ENCODE results near the gene BMP2K.
"Not testable (repeated sequence)": the region's sequence is repeated elsewhere in the genome, so short reads cannot be mapped to it uniquely, and the experiment has no call there.

Gene BMP2K

DNA sequence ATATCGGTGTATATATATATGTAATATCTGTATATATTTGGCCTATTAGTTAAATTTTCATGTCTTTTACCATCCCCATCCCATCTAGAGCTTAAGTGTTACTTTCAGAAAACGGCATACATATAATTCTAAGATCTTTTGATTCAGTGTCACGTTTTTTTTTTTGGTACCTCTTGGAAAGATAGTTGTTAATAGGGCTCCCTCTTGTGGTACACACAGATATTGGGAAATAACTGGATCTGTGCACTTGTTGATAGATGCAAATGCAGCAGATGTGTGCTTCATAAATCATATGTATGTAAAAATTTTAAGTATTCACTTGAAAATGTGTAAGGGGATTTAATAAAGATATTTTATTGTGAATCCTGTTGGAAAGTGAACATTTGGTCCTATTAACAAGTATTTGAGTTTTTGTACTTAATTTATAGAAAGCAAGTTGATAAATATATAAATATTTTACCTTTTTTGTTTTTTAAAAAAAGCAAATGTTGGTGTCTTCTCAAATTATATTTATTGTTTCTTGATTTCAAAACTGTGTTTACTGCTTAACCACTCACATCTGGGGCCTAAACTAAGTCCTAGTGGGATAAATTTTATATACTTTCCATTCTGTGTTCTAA, 88.4 kb downstream of the BMP2K start:
- DNase-seq, result no peak

DNA sequence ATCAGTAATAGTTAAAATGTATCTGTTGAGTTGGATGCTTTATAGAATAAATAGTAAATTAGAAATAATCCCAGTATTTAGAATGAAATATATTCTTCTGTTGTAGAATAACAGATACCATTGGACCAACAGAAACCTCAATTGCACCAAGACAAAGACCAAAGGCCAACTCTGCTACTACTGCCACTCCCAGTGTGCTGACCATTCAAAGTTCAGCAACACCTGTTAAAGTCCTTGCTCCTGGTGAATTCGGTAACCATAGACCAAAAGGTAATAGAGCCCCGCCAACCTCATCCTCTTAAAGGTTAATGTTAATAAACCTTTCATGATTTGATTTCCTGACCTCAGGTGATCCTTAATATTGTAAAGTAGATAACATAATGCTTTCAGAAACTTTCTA, 89.3 kb downstream of the BMP2K start:
- no peak for DNase-seq

DNA sequence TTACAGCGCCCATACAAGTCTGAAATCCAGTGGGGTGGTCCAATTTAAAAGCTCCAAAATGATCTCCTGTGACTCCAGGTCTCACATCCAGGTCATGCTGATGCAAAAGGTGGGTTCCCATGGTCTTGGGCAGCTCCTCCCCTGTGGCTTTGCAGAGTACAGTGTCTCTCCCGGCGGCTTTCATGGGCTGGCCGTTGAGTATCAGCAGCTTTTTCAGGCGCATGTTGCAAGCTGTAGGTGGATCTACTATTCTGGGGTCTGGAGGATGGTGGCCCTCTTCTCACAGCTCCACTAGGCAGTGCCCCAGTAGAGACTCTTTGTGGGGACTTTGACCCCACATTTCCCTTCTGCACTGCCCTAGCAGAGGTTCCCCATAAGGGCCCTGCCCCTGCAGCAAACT, 92.6 kb downstream of the BMP2K start:
- not testable (repeated sequence) for DNase-seq

DNA sequence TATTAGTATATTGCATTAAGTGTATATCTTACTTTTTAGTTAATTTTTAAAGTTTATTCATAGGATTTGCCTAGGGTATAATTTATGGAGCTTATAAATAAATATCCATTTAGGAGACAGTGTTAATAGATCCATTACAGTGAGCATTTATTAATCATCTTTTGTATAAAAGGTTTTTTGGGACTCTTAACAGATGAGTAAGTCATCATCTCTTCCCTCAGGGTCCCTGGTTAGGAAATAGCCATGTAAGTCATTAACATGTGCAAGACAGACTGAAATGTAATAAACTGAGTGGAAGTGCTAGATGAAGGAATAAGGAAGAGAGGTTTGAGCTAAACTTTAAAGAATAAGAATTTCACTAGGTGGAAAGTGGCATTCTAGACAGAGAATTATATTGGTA, 93.9 kb downstream of the BMP2K start:
- DNase-seq, result no peak

DNA sequence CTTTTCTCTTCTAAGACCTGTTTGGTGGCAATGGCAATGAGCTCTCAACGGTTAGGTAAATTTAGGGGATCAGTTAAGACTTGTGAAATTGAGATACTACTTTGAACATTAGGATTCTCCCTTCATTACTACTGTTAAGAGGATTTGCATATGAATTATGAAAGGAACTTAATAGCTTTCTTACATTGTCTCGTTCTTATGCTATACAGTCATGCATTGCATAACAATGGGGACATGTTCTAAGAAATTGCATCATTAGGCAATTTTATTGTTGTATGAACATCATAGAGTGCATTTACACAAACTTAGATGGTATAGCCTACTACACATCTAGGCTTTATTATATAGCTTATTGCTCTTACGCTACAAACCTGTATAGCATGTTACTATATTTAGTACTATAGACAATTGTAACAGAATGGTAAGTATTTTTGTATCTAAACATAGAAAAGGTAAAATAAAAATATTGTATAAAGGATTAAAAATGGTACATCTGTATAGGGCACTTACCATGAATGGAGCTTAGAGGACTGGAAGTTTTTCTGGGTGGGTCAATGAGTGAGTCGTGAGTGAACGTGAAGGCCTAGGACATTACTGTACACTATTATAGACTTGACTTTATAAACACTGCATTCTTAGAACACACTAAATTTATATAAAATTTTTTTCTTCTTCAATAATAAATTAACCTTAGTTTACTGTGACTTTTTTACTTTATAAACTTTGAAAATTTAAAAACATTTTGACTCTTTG, 100.6 kb downstream of the BMP2K start:
- no peak for DNase-seq

DNA sequence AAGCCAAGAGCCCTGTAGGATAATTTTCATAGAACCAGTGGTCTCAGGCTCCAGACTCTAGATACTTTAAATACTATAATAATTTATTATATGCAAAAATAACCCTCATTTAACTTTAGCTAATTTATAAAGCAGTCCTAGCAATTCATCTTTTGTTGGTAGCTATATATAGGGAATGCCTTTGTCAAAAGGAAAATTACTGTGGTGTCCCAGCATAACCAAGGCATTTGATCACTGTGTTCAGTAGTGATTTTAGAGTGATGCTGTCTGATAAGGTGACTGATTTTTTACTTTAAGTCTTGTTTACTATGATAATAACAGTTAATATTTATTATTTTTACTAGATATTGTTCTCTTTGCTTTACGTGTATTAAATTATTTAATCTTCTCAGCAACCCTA, 101.9 kb downstream of the BMP2K start:
- DNase-seq, result no peak

DNA sequence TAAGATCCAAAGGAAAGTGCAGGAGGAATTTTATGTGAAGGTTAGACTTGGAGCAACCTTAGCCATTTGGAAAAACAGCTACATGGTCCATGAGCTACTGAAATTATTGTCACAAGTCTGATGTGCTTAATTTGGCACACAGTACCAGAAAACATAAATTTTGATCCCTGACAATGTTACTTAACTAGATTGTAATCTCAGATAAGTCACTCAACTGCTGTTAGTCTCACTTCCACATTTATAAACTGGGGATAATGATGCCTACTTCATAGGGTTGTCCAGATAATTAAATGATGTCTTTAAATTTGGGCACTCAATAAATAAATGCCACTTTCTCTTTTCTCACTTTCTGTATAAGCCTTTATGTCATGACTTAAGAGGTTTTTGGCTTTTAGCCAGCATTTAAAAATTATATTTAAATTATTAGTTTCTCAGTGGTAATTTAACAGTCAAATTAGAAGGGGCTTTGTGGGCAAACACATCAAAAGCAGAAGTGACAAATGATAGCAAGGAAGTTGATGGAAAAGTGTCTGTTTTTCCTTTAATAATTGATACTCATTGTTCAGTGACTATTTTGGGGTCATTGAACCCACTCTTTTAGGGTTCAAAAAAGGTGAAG, 104.8 kb downstream of the BMP2K start:
- no peak for DNase-seq

DNA sequence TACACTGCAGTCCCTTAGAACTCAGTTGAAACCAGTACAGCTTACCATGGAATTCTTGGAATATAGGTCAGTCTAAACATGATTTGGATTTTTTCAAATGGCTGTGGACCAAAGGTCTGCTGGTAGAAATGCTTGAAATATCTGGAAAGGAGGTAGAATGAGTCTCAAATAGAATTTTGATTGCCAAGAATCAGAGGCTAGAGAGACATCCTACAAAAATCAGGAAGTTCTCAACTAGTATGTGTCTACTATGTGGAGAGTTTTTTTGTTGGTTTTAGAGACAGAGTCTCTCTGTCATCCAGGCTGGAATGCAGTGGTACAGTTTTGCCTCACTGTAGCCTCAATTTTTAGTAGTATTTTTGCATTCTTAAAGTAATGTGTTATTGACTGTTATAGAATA, 109.4 kb downstream of the BMP2K start:
- DNase-seq, result no peak

DNA sequence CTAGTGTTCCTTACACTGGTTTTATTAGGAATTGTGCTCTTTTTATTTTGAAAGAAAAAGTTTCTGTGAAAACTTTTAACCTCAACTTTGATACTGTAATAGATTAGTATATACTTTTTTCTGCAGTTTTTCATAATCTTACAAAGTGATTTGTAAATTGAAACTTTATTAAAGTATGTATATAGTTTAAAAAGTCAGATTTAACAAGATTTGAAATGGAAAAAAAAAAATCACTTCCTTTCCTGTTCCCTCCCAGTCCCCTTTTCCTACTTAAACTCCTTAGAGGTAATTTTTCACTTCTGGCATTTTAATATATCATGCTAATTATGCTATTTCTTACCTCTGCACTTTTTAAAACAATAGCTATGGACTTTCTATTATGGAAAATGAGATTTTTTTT, 113.8 kb downstream of the BMP2K start:
- DNase-seq, result no peak

DNA sequence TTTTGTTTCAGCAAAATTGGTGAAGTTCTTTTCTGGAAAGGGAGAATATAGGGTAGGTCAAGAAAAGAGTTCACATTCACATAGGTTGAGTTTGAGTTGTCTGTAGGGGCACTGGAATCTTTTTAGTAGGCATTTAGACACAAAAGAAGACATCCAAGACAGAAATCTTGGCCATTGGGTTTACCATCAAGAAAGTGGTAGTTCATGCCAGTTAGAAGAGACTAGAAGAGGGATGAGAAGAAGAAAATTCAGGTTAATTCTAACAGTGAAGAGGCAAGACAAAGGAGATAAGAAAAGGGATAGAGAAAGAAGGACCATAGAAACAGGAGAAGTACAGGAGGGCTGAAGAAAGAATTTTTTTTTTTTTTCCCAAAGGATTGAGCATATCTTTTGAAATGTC, 123.2 kb downstream of the BMP2K start:
- DNase-seq, result no peak

DNA sequence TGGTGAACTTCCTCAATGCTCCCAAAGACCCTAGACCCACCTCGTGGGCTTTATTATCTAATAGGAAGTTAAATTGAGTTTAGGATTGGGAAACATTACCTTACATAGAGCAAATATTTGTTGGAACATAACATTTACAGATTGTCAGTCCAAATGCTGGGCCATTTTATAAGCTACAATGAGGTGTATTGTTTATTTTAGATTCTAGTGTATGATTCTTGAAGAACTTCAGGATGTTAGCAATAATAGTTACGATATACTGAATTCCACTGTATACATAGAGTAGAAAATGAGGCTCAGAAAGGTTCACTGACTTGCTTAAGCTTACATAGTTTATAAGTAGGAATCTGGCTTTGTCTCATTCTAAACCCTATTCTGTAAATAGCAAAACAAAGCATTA, 125.7 kb downstream of the BMP2K start:
- DNase-seq, result no peak

DNA sequence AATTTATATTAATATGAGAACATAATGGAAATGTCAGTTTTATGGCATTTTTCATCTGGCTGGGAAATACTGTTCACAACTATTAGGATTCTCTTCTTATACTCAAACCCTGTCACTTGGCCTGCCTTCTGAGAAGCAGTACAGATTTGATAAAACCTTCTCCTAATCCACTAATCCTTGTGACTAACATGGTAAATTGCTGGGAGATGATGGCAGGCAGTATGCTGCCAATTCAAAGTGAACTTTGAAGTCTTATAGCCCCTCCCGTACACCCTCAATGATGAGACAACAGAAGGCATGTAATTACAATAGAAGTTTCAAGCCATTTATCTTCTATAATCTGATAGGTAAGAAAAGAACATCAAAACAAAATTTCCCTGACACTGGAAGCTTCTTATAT, 126.1 kb downstream of the BMP2K start:
- no peak for DNase-seq

DNA sequence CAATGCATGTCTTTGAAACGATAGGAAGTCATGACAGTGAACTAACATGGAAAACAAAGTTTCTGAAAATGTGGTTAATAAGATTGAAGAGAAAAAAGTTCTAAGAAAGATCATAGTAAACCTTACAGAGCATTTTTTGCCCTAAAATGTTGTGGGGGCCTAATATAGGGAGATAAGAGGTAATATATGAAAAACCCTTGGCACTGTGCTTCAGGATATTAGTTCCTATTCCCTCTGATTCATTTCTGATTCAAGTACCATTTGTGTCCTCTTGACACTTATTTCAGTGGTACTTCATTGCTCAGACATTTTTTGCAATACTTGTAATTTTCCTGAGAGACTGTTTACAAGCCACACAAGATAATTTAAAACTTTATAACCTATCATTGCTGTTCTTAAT, 128.0 kb downstream of the BMP2K start:
- no peak for DNase-seq

DNA sequence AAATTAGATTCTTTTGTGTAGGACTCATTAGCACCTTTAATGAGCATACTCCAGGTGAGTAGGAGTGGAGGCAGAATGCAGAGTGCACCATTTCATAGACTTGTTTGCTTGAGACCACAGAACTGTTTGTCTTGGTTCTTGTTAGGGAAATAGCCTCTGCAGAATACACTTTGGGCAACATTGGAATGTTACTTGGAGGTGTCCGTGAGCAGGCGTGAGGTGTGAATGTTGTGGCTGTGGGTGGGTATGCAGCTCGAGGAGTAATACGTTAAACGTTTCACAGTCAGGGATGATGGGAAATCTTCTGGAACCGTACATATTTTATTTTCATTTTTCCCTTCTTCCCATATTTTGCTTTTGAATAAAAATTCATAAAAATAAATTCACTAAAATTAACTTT, 131.5 kb downstream of the BMP2K start:
- DNase-seq, result no peak

DNA sequence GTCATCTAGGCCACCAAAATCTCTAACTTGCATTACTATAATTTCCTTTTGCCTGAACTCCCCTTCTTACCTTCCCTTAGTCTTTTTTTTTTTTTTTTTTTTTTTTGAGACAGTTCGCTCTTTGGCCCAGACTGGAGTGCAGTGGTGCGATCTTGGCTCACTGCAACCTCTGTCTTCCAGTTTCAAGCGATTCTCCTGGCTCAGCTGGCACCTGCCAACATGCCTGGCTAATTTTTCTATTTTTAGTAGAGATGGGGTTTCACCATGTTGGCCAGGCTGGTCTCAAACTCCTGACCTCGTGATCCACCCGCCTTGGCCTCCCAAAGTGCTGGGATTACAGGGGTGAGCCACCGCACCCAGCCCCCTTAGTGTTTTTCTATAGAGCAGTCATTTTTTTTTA, 132.8 kb downstream of the BMP2K start:
- DNase-seq, result not testable (repeated sequence)

DNA sequence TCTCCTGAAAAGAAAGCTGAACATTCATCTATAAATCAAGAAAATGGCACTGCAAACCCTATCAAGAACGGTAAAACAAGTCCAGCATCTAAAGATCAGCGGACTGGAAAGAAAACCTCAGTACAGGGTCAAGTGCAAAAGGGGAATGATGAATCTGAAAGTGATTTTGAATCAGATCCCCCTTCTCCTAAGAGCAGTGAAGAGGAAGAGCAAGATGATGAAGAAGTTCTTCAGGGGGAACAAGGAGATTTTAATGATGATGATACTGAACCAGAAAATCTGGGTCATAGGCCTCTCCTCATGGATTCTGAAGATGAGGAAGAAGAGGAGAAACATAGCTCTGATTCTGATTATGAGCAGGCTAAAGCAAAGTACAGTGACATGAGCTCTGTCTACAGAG, 134.5 kb downstream of the BMP2K start:
- no peak for DNase-seq

DNA sequence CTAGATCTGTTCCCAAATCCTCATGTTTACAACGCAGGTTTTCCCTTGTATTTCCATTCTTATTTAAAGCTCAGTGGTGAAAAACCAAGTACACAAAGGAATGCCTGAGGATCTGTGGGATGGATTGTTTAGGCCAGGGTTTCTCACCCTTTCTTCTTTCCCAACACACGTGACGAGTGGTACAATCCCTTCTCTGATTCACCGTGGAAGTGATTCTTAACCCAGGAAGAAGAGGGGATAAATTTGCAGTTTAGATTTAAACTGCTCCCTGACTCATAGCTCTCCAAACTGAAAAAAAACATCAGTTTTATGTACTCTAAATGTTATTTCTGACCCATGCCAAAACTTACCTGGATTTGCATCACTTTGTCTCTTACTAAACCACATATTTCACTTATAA, 146.1 kb downstream of the BMP2K start:
- DNase-seq, result no peak

DNA sequence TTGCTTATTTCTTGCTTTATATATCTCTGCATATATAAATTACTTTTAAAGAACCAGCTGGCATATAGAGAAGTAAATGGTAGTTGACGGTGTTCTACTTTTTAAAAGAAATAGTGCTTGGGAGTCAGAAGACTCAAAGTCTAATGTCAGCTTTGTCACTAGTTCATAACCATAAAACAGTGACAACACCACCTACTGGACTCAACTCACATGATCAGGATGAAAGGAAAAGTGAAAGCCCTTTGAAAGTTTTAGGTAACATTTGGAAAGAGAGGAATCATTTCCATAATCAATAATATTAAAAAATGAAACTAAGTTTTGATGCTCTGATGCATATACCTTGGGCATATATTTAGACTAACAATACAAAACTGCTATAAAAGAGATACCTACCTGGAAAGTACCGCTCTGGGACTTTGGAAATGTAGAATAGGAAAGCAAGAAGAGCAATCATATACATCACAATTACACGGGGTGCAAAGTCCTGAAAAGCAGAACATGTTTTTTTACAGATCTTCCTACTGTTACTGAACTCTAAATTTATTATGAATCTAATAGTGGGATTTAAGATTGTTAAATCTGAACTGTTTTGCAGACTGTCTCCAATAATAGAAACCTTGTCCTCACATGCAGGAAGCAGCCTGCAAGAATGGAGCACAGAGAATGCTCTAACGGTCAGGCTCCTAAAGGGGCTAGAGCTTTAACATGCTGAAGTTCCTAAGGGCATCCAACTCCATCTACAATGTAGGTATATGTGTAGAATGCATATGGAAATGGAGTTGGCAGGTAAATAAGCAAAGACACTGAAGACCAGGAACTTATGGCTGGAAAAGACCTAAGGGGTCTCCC, 147.5 kb downstream of the BMP2K start:
- no peak for DNase-seq

DNA sequence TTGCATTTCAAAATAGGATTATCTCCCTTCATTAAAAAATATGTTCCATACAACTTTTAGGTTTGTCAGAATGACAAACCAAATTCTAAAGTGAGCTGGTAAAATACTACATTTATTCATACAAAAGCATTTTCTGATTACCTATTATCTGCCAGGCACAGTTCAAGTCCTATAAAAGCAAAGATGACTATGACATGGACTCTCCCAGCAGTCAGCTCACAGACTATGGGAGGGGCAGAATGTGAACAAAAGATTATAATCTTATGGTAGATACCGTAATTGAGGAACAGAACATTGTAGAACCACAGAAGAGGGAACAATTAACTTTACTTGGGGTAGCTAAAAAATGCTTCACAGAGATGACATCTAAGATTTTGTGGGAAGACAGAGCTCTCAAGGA, 150.7 kb downstream of the BMP2K start:
- no peak for DNase-seq

DNA sequence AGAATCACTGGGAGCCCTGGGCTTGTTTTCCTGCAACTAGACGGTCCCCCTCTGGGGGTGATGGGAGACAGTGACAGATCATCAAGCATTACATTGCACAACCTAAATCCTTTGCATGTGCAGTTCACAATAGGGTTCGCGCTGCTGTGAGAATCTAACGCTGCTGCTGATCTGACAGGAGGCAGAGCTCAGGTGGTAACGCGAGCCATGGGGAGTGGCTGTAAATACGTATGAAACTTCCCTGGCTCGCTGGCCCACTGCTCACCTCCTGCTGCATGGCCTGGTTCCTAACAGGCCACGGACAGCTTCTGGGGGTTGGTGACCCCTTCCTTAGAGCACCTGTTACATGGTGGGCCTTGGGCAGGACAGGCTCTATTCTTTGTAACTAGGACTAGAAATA, 152.7 kb downstream of the BMP2K start:
- no peak for DNase-seq

DNA sequence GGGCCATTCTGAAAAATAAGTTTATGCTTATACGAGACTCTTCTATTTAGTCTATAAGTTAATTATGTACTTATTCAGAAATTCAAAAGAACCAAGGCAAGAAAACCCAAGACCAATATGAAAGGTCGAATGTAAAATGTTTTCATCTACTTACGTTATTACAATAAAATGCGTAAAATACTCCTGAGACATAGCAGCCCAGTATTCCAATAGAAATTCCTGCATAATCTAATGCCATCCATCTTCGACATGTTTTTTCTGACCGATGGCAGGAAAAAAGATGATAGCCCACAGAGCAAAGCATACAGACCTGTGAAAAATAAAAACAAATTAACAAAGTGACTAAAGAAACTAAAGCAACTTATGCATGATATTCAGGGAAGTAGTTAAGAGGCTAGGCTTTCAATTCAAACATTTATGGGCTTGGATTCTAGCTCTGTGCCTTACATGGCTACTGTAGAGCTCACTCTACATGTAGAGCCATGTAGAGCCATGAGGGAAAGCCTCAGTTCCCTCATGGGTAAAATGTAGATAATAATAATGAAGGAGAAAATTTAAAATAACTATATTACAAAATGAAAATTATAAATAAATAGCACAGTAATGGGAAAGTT, 154.0 kb downstream of the BMP2K start:
- DNase-seq, result no peak

DNA sequence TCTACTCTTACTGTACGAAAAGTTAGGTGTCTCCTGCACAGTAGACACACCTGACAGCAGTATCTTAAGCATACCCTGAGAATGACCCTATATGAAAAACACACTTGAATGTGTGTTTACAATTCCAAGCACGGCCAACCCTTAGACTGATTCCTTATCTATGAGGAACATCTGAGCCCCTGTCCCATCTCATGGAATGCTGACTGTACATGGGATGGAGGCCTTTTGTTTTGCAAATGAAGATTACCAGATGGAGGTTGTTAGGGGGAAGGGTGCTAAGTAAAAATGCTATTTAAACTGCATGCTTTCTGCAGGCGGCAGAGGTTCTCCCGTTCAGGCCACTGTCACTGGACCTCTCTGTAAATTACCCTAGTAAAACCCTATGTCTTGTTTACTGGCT, 160.8 kb downstream of the BMP2K start:
- DNase-seq, result no peak

DNA sequence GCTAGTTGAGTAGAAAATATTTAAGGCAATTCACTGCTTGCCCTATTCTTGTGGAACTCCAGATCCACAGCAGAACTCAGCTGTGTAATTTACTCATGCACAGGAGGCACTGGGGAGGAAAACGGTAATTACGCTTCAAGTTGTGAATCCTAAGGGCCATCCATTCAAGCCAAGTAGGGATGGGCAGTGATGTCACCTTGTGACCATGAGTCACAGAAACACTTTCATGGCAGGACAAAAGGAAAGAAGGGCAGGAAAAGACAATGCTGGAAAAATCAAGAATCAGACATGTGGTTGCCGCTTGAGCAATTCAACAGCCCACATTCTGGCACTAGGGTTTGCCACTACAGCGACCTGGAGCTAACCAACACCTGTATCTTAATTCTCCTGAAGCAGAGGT, 161.7 kb downstream of the BMP2K start:
- no peak for DNase-seq

Data from activated gamma-delta T cell (primary cell).